Neural cell (in vitro differentiated cells): ENCODE data around the gene SYNRG.

Experiments used
- CTCF ChIP-seq: fragments of 450-650 bp; IDR thresholded peaks from 2 replicates; pipeline ENCODE4 v1.5.1; 2014; ENCODE audit warnings: antibody characterized with exemption, mild to moderate bottlenecking, moderate library complexity; ENCODE audit not compliant: poor library complexity, severe bottlenecking
- POLR2AphosphoS5 ChIP-seq: IDR thresholded peaks from 2 replicates; pipeline ENCODE4 v1.6.1; 2012
- RAD21 ChIP-seq: fragments of 450-650 bp; conservative IDR thresholded peaks from 2 replicates; pipeline ENCODE4 v1.6.1; 2014; ENCODE audit warnings: antibody characterized with exemption, mild to moderate bottlenecking, moderate library complexity
- SMC3 ChIP-seq: fragments of 450-650 bp; conservative IDR thresholded peaks from 2 replicates; pipeline ENCODE4 v1.6.1; 2014; ENCODE audit warnings: antibody characterized with exemption, mild to moderate bottlenecking, moderate library complexity; ENCODE audit not compliant: poor library complexity

GRCh38 chr17:37558299-37558698 is 50.9 kb downstream of the SYNRG start:
- TF ChIP-seq SMC3 (no peak), RAD21 (no peak), CTCF (no peak), POLR2AphosphoS5 (no peak)
